ENCODE data around the gene ANKRD9.

GRCh38 chr14:102462391-102462790, 47.2 kb downstream of the ANKRD9 start:
- TF ChIP-seq CTCF (IDR thresholded peaks at IDR 0.05) (no peak), POLR2A (IDR thresholded peaks at IDR 0.05) (no peak)

Data from breast epithelium (tissue), 3 donors.